GM23248 (cell line): ENCODE measurements around the gene TCF4. TPM values are rescaled to one million over a fixed set of nuclear protein-coding genes. Genes with fewer than 3 reads are reported as not detected.

ENCODE experiments used
- DNase-seq: peaks from one replicate; pipeline ENCODE4 v3.0.0-alpha.2; 2015
- H2AFZ ChIP-seq: fragments of 200-600 bp; sonication (generic); 2 replicates; pipeline ENCODE4 v1.6.1; 2016; ENCODE audit warnings: antibody characterized with exemption
- H3F3A ChIP-seq: fragments of 200-600 bp; sonication (generic); 2 replicates; pipeline ENCODE4 v1.6.1; 2016; ENCODE audit warnings: mild to moderate bottlenecking, antibody characterized with exemption, mixed run types; ENCODE audit not compliant: insufficient read depth
- H3K27ac ChIP-seq: fragments of 200-600 bp; sonication (generic); 2 replicates; pipeline ENCODE4 v1.5.1; 2016; ENCODE audit warnings: mild to moderate bottlenecking
- H3K27me3 ChIP-seq: fragments of 200-600 bp; sonication (generic); replicated peaks from 2 replicates; pipeline ENCODE4 v1.6.1; 2016; ENCODE audit warnings: mild to moderate bottlenecking; ENCODE audit not compliant: insufficient read depth
- H3K36me3 ChIP-seq: fragments of 200-600 bp; sonication (generic); 2 replicates; pipeline ENCODE4 v1.6.1; 2016; ENCODE audit warnings: low read depth, mild to moderate bottlenecking
- H3K4me1 ChIP-seq: fragments of 200-600 bp; sonication (generic); 2 replicates; pipeline ENCODE4 v1.6.1; 2016; ENCODE audit warnings: mild to moderate bottlenecking; ENCODE audit not compliant: insufficient read depth
- H3K4me2 ChIP-seq: fragments of 200-600 bp; sonication (generic); one replicate; pipeline ENCODE4 v1.6.1; 2016; ENCODE audit warnings: mild to moderate bottlenecking; ENCODE audit not compliant: unreplicated experiment
- H3K4me3 ChIP-seq: fragments of 200-600 bp; sonication (generic); 2 replicates; pipeline ENCODE4 v1.5.1; 2016; ENCODE audit warnings: mild to moderate bottlenecking
- H3K79me2 ChIP-seq: fragments of 200-600 bp; sonication (generic); 2 replicates; pipeline ENCODE4 v1.6.1; 2016; ENCODE audit warnings: mild to moderate bottlenecking; ENCODE audit not compliant: insufficient read depth
- H3K9ac ChIP-seq: fragments of 200-600 bp; sonication (generic); 2 replicates; pipeline ENCODE4 v1.6.1; 2016; ENCODE audit warnings: mild to moderate bottlenecking
- H3K9me2 ChIP-seq: fragments of 200-600 bp; sonication (generic); 2 replicates; pipeline ENCODE4 v1.6.1; 2016; ENCODE audit warnings: mixed run types, mild to moderate bottlenecking, moderate library complexity; ENCODE audit not compliant: insufficient read depth
- H3K9me3 ChIP-seq: fragments of 200-600 bp; sonication (generic); one replicate; pipeline ENCODE4 v1.6.1; 2017; ENCODE audit warnings: low read depth
- H4K20me1 ChIP-seq: fragments of 200-600 bp; sonication (generic); 2 replicates; pipeline ENCODE4 v1.6.0; 2016; ENCODE audit not compliant: insufficient read depth
- EZH2 ChIP-seq: fragments of 200-600 bp; sonication (generic); IDR thresholded peaks from 2 replicates; pipeline ENCODE4 v1.6.1; 2018; ENCODE audit warnings: antibody characterized with exemption, mild to moderate bottlenecking; ENCODE audit not compliant: insufficient read depth, poor library complexity, severe bottlenecking
- EZH2phosphoT487 ChIP-seq: fragments of 200-600 bp; sonication (generic); IDR thresholded peaks from 2 replicates; pipeline ENCODE4 v1.6.1; 2018; ENCODE audit warnings: antibody characterized with exemption, moderate library complexity, mild to moderate bottlenecking, low read depth; ENCODE audit not compliant: insufficient read depth
- WGBS, 2 experiments: methylation state at CpG; one replicate each; pipeline ENCODE4 v1.1.6; 2015 to 2017; ENCODE audit warnings: low lambda C conversion rate in 2 of 2, low coverage in 1 of 2; ENCODE audit errors: missing lambda C conversion rate in 2 of 2; 5-methylcytosine and 5-hydroxymethylcytosine counted together
- in situ Hi-C: fragments of 300-500 bp; cut with MboI; formaldehyde crosslinking; loops from 2 replicates; pipeline ENCODE4 v1.15.0; 2020
- polyA plus RNA-seq: library from polyadenylated mRNA; unstranded; fragments of >200 nt; fragmentation: Nextera tagmentation; extraction: Ambion mirVana; gene quantifications from 2 replicates; pipeline ENCODE4 v1.2.1, GENCODE V29; 2016
- total RNA-seq: library from RNA; depleted of rRNA; stranded (reverse); fragments of >200 nt; shearing (Covaris generic); gene quantifications from 2 replicates; pipeline ENCODE4 v1.2.3, GENCODE V29; 2014

TCF4 gene
- total and polyA plus RNA-seq, 2 experiments from 2014 or later, result 54.5 to 59.3 TPM

DNA sequence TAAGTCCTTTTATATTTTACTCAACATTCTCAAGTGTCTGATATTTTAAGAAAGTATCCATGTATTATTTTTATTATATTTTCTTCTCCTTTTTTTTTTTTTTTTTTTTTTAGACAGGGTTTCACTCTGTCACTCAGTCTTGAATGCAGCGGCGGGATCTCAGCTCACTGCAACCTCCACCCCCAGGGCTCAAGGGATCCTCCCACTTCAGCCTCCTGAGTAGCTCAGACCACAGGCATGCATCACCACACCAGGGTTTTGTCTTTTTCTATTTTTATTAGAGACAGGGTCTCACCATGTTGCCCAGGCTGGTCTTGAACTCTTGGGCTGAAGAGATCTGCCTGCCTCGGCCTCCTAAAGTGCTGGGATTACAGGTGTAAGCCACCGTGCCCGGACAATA lies 212.1 kb downstream of the TCF4 start:
- H3K9ac ChIP-seq, result no peak overlapping the region
- no peak for DNase-seq
- no peak overlapping the region for H2AFZ ChIP-seq
- no peaks in the 10 kb centered on the region for H3K27me3 ChIP-seq
- H3K27ac ChIP-seq, result no peak overlapping the region
- H3K9me3 ChIP-seq, result no peaks in the 10 kb centered on the region
- H3K4me2 ChIP-seq, result no peak overlapping the region
- H3K4me1 ChIP-seq, result peaks cover 8% of the 10 kb centered on the region
- no peaks in the 10 kb centered on the region for H3K36me3 ChIP-seq
- no peaks in the 10 kb centered on the region for H3K9me2 ChIP-seq
- WGBS, 2 experiments, result 99 to 100% methylated on average over 5 of the region's 5 CpGs
- no peaks in the 10 kb centered on the region for H4K20me1 ChIP-seq
- H3K79me2 ChIP-seq, result peaks cover 95% of the 10 kb centered on the region
- peaks cover 6% of the 10 kb centered on the region for H3F3A ChIP-seq
- in situ Hi-C loops, result no loop called here
- TF ChIP-seq EZH2, result no peak
- no peak for TF ChIP-seq EZH2phosphoT487
- no peak overlapping the region for H3K4me3 ChIP-seq

DNA sequence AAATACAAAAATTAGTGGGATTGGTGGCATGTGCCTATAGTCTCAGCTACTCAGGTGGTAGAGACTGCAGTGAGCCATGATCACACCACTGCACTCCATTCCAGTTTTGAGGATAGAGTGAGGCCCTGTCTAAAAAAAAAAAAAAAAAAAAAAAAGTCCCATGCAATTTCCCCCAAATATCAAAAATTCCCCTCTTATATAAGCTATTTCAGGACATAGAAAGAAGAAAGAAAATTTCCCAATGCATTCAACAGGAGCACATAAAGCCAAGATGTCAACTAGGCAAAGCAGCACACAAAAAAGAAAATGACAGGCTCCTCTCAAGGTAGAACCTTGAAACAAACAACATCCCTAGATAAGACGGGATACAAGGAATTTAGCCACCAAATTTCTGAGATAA lies 213.3 kb downstream of the TCF4 start:
- peaks cover 95% of the 10 kb centered on the region for H3K79me2 ChIP-seq
- no peaks in the 10 kb centered on the region for H4K20me1 ChIP-seq
- H3K9me2 ChIP-seq, result no peaks in the 10 kb centered on the region
- WGBS, 2 experiments, result 97 to 100% methylated on average over 1 of the region's 1 CpG
- no peak overlapping the region for H3K9ac ChIP-seq
- in situ Hi-C loops, result no loop called here
- no peak overlapping the region for H2AFZ ChIP-seq
- no peaks in the 10 kb centered on the region for H3K9me3 ChIP-seq
- DNase-seq, result no peak
- no peak overlapping the region for H3K27ac ChIP-seq
- TF ChIP-seq EZH2 (no peak), EZH2phosphoT487 (no peak)
- H3K4me2 ChIP-seq, result no peak overlapping the region
- no peaks in the 10 kb centered on the region for H3K36me3 ChIP-seq
- H3K4me1 ChIP-seq, result 0 out of 2 replicates have a peak, but pooled peaks cover 5% of the 10 kb centered on the region
- no peaks in the 10 kb centered on the region for H3F3A ChIP-seq
- no peaks in the 10 kb centered on the region for H3K27me3 ChIP-seq
- no peak overlapping the region for H3K4me3 ChIP-seq

DNA sequence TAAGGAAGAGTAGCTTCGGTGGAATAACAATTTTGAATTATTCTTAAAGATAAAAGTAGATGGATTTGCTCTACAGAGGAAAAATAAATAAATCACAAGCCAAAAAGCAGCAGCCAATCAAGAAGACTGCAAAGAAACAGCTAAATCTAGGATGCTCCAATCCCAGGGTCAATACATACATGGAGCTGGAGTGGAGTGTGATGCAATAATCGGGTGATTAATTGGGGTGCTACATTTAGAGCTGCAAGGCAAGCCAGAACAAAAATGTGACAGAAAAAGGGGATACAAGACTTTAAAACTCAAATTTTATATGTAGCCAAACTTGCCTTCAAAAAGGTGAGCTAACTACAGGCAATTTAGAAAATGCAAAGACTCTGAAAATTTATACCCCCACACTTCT lies 215.8 kb downstream of the TCF4 start:
- H3K4me3 ChIP-seq, result no peak overlapping the region
- no peaks in the 10 kb centered on the region for H3K9me3 ChIP-seq
- no peaks in the 10 kb centered on the region for H3K9me2 ChIP-seq
- H2AFZ ChIP-seq, result no peak overlapping the region
- no peak overlapping the region for H3K4me2 ChIP-seq
- 94 to 100% methylated on average over 2 of the region's 2 CpGs for WGBS, 2 experiments
- in situ Hi-C loops, result no loop called here
- H3F3A ChIP-seq, result no peaks in the 10 kb centered on the region
- H3K36me3 ChIP-seq, result no peaks in the 10 kb centered on the region
- no peaks in the 10 kb centered on the region for H4K20me1 ChIP-seq
- H3K79me2 ChIP-seq, result peaks cover 95% of the 10 kb centered on the region
- no peaks in the 10 kb centered on the region for H3K27me3 ChIP-seq
- H3K9ac ChIP-seq, result no peak overlapping the region
- TF ChIP-seq EZH2 (no peak), EZH2phosphoT487 (no peak)
- no peak for DNase-seq
- 0 out of 2 replicates have a peak, but pooled peaks cover 5% of the 10 kb centered on the region for H3K4me1 ChIP-seq
- no peak overlapping the region for H3K27ac ChIP-seq

DNA sequence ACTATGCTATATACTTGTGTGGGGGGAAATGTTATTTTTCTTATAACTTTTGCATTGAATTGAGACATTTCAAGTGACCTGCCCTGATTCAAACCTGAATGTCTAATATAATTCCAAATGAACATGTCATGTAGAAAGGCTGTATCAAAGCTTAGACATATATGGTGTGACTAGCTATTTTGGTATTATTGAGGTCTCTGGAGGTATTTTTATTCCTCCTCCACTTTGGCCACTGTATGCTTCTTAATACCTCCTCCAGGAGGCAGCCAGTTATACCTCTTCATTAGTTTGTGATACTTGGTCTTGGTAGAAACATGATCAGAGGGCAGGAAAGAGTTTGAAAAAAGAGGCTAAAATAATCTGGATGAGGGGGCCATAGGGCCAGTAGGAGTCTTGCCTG lies 217.1 kb downstream of the TCF4 start:
- Histone ChIP-seq H3K9me3 (no peaks in the 10 kb centered on the region), H3K79me2 (peaks cover 95% of the 10 kb centered on the region), H3K4me1 (0 out of 2 replicates have a peak, but pooled peaks cover 5% of the 10 kb centered on the region), H3K27me3 (no peaks in the 10 kb centered on the region), H2AFZ (no peak overlapping the region), H3K4me2 (no peak overlapping the region), H3K9me2 (no peaks in the 10 kb centered on the region), H3F3A (no peaks in the 10 kb centered on the region), H3K4me3 (no peak overlapping the region), H4K20me1 (no peaks in the 10 kb centered on the region), H3K36me3 (no peaks in the 10 kb centered on the region), H3K27ac (no peak overlapping the region), H3K9ac (no peak overlapping the region)
- TF ChIP-seq EZH2phosphoT487, result no peak
- TF ChIP-seq EZH2, result no peak
- DNase-seq, result peak; percentile 8
- in situ Hi-C loops, result no loop called here

DNA sequence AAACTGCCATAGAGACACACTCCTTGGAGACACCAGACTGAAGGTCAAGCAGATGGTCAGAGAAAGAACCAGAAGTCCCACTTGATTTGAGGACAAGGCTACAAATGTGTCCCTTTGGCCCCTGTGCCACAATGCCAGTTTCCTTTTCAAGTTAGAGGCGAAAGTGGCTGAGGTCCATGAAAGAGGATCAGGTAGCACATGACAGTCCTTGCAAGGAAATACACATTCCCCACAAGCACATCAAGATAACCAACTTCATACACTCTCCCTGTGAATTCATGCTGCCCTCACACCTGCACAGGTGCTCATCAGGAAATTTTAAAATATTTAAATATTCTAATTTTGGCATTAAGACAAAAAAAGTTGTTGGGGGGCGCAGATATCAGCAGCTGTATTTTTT lies 218.6 kb downstream of the TCF4 start:
- in situ Hi-C loops, result no loop called here
- 96 to 99% methylated on average over 2 of the region's 2 CpGs for WGBS, 2 experiments
- no peaks in the 10 kb centered on the region for H4K20me1 ChIP-seq
- H3K9me2 ChIP-seq, result no peaks in the 10 kb centered on the region
- no peak for TF ChIP-seq EZH2
- TF ChIP-seq EZH2phosphoT487, result no peak
- H2AFZ ChIP-seq, result no peak overlapping the region
- no peak overlapping the region for H3K4me2 ChIP-seq
- H3K9me3 ChIP-seq, result no peaks in the 10 kb centered on the region
- H3K27me3 ChIP-seq, result no peaks in the 10 kb centered on the region
- no peak overlapping the region for H3K4me3 ChIP-seq
- H3K36me3 ChIP-seq, result no peaks in the 10 kb centered on the region
- no peak overlapping the region for H3K9ac ChIP-seq
- no peak overlapping the region for H3K27ac ChIP-seq
- 0 out of 2 replicates have a peak, but pooled peaks cover 5% of the 10 kb centered on the region for H3K4me1 ChIP-seq
- H3F3A ChIP-seq, result no peaks in the 10 kb centered on the region
- no peak for DNase-seq
- H3K79me2 ChIP-seq, result peaks cover 88% of the 10 kb centered on the region
